OCI-LY1 (cell line): ENCODE results near the gene DYRK1A.

Experiments
- H2AFZ ChIP-seq: fragments of 200-600 bp; sonication (generic), shearing (Covaris generic); 2 replicates; pipeline ENCODE4 v1.6.0; 2014; ENCODE audit warnings: antibody characterized with exemption, mild to moderate bottlenecking, low read length
- H3F3A ChIP-seq: fragments of 200-600 bp; sonication (generic), shearing (Covaris generic); 2 replicates; pipeline ENCODE4 v1.6.0; 2014; ENCODE audit warnings: mild to moderate bottlenecking, antibody characterized with exemption, low read length, moderate library complexity; ENCODE audit not compliant: insufficient read depth
- H3K27ac ChIP-seq: fragments of 200-600 bp; sonication (generic); 2 replicates; pipeline ENCODE4 v1.5.1; 2014; ENCODE audit warnings: low read length, mixed run types, mild to moderate bottlenecking, low read depth; ENCODE audit not compliant: poor library complexity, severe bottlenecking
- H3K27me3 ChIP-seq: fragments of 200-600 bp; sonication (generic); 2 replicates; pipeline ENCODE4 v1.6.0; 2014; ENCODE audit warnings: antibody characterized with exemption, mild to moderate bottlenecking, low read length, moderate library complexity; ENCODE audit not compliant: insufficient read depth
- H3K36me3 ChIP-seq: fragments of 200-600 bp; sonication (generic); 2 replicates; pipeline ENCODE4 v1.6.1; 2014; ENCODE audit warnings: mild to moderate bottlenecking, antibody characterized with exemption, low read length, moderate library complexity, mixed read lengths; ENCODE audit not compliant: insufficient read depth
- H3K4me1 ChIP-seq: fragments of 200-600 bp; sonication (generic); 2 replicates; pipeline ENCODE4 v1.5.1; 2014; ENCODE audit warnings: mild to moderate bottlenecking, low read length, moderate library complexity; ENCODE audit not compliant: insufficient read depth, severe bottlenecking
- H3K4me2 ChIP-seq: fragments of 200-600 bp; sonication (generic), shearing (Covaris generic); 2 replicates; pipeline ENCODE4 v1.6.1; 2014; ENCODE audit warnings: low read length
- H3K4me3 ChIP-seq: fragments of 200-600 bp; sonication (generic); 2 replicates; pipeline ENCODE4 v1.5.1; 2014; ENCODE audit warnings: low read length, low read depth, mild to moderate bottlenecking, mixed read lengths; ENCODE audit not compliant: poor library complexity, severe bottlenecking
- H3K79me2 ChIP-seq: fragments of 200-600 bp; shearing (Covaris generic); 2 replicates; pipeline ENCODE4 v1.6.1; 2016; ENCODE audit warnings: mixed run types, low read length, mixed read lengths; ENCODE audit not compliant: insufficient read depth
- H3K9ac ChIP-seq: fragments of 200-600 bp; sonication (generic), shearing (Covaris generic); 2 replicates; pipeline ENCODE4 v1.6.1; 2014; ENCODE audit warnings: mild to moderate bottlenecking, low read length, mixed read lengths
- H3K9me2 ChIP-seq: fragments of 200-600 bp; sonication (generic), shearing (Covaris generic); 2 replicates; pipeline ENCODE4 v1.6.1; 2014; ENCODE audit warnings: low read depth, mild to moderate bottlenecking, low read length, mixed read lengths
- H3K9me3 ChIP-seq: fragments of 200-600 bp; shearing (Covaris generic); 2 replicates; pipeline ENCODE4 v1.6.1; 2014; ENCODE audit warnings: low read length, mixed read lengths
- H4K20me1 ChIP-seq: fragments of 200-600 bp; sonication (generic), shearing (Covaris generic); 2 replicates; pipeline ENCODE4 v1.6.0; 2016; ENCODE audit warnings: mild to moderate bottlenecking, low read length; ENCODE audit not compliant: insufficient read depth
- EZH2 ChIP-seq: fragments of 200-600 bp; sonication (generic), shearing (Covaris generic); IDR thresholded peaks from 2 replicates; pipeline ENCODE4 v1.8.0; 2017; ENCODE audit warnings: borderline replicate concordance, mixed run types, mild to moderate bottlenecking, antibody characterized with exemption, low read length, moderate library complexity, mixed read lengths
- TF ChIP-seq, protein P1 (sequence below): fragments of 200-600 bp; sonication (generic), shearing (Covaris generic); IDR thresholded peaks from 2 replicates; pipeline ENCODE4 v1.5.1; 2017; ENCODE audit warnings: mild to moderate bottlenecking, antibody characterized with exemption, low read length, moderate library complexity, mixed read lengths

DYRK1A gene

DNA sequence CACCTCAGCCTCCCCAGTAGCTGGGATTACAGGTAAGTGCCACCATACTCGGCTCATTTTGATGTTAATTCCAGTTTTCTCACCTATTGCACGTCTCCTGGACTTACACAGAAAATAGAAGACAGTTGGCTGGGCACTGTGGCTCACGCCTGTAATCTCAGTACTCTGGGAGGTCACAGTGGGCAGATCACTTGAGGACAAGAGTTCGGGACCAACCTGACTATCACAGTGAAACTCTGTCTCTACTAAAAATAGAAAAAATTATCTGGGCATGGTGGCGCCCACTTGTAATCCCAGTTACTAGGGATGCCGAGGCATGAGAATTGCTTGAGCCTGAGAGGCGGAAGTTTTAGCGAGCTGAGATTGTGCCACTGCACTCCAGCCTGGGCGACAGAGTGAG is 44.1 kb downstream of the DYRK1A start:
- no peaks in the 10 kb centered on the region for H3K9me2 ChIP-seq
- no peak overlapping the region for H3K4me2 ChIP-seq
- peaks cover 88% of the 10 kb centered on the region for H3K4me1 ChIP-seq
- no peak overlapping the region for H3K9ac ChIP-seq
- no peaks in the 10 kb centered on the region for H3K27me3 ChIP-seq
- H3F3A ChIP-seq, result no peaks in the 10 kb centered on the region
- no peak overlapping the region for H2AFZ ChIP-seq
- H3K27ac ChIP-seq, result no peak overlapping the region
- no peaks in the 10 kb centered on the region for H3K9me3 ChIP-seq
- TF ChIP-seq, protein P1, sequence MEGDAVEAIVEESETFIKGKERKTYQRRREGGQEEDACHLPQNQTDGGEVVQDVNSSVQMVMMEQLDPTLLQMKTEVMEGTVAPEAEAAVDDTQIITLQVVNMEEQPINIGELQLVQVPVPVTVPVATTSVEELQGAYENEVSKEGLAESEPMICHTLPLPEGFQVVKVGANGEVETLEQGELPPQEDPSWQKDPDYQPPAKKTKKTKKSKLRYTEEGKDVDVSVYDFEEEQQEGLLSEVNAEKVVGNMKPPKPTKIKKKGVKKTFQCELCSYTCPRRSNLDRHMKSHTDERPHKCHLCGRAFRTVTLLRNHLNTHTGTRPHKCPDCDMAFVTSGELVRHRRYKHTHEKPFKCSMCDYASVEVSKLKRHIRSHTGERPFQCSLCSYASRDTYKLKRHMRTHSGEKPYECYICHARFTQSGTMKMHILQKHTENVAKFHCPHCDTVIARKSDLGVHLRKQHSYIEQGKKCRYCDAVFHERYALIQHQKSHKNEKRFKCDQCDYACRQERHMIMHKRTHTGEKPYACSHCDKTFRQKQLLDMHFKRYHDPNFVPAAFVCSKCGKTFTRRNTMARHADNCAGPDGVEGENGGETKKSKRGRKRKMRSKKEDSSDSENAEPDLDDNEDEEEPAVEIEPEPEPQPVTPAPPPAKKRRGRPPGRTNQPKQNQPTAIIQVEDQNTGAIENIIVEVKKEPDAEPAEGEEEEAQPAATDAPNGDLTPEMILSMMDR, result no peak
- TF ChIP-seq EZH2, result no peak
- H3K79me2 ChIP-seq, result peaks cover 99% of the 10 kb centered on the region
- peaks cover 4% of the 10 kb centered on the region for H4K20me1 ChIP-seq
- no peak overlapping the region for H3K4me3 ChIP-seq
- H3K36me3 ChIP-seq, result peaks cover 12% of the 10 kb centered on the region

DNA sequence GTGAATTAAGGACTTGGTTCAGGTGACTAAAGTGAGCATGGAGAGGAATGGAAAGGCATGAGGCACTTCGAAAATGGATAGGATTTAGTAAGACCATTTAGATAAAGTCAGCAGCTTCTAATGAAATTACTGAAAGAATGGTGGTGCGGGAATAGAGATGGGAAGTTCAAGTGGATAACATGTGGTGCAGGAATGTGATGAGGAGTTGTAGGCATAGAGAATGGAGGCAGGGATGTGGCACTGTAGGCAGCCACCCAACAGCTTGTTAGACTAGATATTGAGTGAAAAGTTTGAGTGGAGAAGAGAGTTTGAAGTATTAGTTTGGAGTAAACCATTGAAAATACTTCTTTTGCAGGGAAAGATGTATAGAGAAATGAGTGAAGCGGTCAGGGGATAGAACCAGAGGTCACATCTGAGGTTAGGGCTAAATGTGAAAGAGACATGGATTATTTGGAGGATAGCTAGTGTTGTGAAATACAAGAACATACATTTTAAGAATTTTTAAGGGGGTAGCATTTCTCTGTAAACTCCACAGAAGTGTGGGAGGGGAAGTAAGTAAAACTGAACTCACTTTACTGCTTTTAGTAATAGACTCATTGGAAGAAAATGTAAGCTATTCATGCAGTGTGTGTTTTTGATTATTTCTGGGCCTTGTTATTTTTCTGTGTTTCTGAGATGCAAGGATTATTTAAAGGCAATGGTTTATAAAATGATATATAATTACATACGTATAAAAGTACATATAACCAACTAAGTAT is 46.2 kb downstream of the DYRK1A start:
- H3K4me2 ChIP-seq, result peak overlapping the region; percentile 23; the same call in 1 of the 2 replicates
- H2AFZ ChIP-seq, result no peak overlapping the region
- no peak overlapping the region for H3K9ac ChIP-seq
- peak overlapping the region; percentile 18 for H3K4me3 ChIP-seq
- no peak overlapping the region for H3K27ac ChIP-seq
- no peaks in the 10 kb centered on the region for H3F3A ChIP-seq
- peaks cover 3% of the 10 kb centered on the region for H4K20me1 ChIP-seq
- no peaks in the 10 kb centered on the region for H3K9me3 ChIP-seq
- no peaks in the 10 kb centered on the region for H3K27me3 ChIP-seq
- peaks cover 69% of the 10 kb centered on the region for H3K4me1 ChIP-seq
- peaks cover 11% of the 10 kb centered on the region for H3K36me3 ChIP-seq
- H3K79me2 ChIP-seq, result peaks cover 99% of the 10 kb centered on the region
- H3K9me2 ChIP-seq, result no peaks in the 10 kb centered on the region
- no peak for TF ChIP-seq EZH2
- TF ChIP-seq, protein P1, result no peak

DNA sequence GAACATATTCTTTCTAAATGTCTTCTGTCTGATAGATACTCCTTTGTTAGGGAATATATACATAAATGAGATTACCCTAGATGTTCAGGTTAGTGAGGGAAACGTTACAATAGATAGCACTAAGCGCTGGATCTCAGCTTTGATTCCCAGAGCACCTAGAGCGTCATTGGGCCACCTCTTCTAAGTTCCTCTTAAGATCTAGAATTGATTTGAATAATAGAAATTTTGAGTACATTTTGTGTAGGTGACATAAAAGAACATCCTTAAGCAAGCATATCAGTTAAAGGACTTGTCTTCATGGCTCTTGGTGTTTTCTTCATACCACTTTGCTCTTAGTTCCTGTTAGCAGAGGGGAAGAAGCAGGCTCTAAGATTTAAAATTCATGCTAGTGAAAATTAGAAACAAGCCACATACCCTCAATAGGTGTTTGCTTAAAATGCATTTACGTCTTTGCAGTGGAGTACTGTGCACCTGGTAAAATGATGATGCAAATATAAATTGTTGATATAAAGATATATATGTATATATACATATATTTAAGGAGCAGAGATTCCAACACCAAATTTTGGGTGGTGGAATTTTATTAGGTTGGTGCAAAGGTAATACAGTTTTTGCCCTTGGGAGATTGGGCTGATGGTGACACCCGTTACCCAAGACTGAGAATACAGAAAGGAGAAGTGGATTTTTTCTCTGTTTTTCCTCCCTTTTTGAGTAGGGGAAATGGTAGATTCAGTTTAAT is 47.1 kb downstream of the DYRK1A start:
- Histone ChIP-seq H4K20me1 (no peaks in the 10 kb centered on the region; the same call in 1 of the 2 replicates), H3K4me2 (peak overlapping the region; percentile 14; the same call in 1 of the 2 replicates)

More for the DNA sequence above, 47.1 kb downstream of the DYRK1A start:
- no peaks in the 10 kb centered on the region for H3K9me3 ChIP-seq
- H3K27ac ChIP-seq, result peak overlapping the region; percentile 21
- no peaks in the 10 kb centered on the region for H3F3A ChIP-seq
- no peaks in the 10 kb centered on the region for H3K9me2 ChIP-seq
- TF ChIP-seq, protein P1, result no peak
- TF ChIP-seq EZH2, result no peak
- peaks cover 99% of the 10 kb centered on the region for H3K79me2 ChIP-seq
- no peak overlapping the region for H2AFZ ChIP-seq
- H3K36me3 ChIP-seq, result peaks cover 6% of the 10 kb centered on the region
- no peaks in the 10 kb centered on the region for H3K27me3 ChIP-seq
- H3K4me1 ChIP-seq, result peaks cover 59% of the 10 kb centered on the region
- no peak overlapping the region for H3K4me3 ChIP-seq
- no peak overlapping the region for H3K9ac ChIP-seq
